DOHH2 (cell line): Measurements from ENCODE around the gene IQGAP1.

ENCODE experiments used
- CTCF ChIP-seq: fragments of 200-600 bp; sonication (generic); IDR thresholded peaks from one replicate; pipeline ENCODE4 v1.5.1; 2014; ENCODE audit warnings: antibody characterized with exemption, mild to moderate bottlenecking, low read depth, low read length; ENCODE audit not compliant: poor library complexity, severe bottlenecking
- EZH2phosphoT487 ChIP-seq: fragments of 200-600 bp; sonication (generic); IDR thresholded peaks from 2 replicates; pipeline ENCODE4 v1.6.1; 2017; ENCODE audit warnings: borderline replicate concordance, mild to moderate bottlenecking, antibody characterized with exemption, low read length, moderate library complexity, mixed read lengths

- TF ChIP-seq CTCF (no peak), EZH2phosphoT487 (no peak)
These were observed 83.1 kb downstream of the IQGAP1 start for GRCh38 chr15:90471126-90471525.
